Progenitor cell of endocrine pancreas (in vitro differentiated cells): ENCODE measurements around the gene EEPD1. TPM values are rescaled to one million over a fixed set of nuclear protein-coding genes. Genes with fewer than 3 reads are reported as not detected.
A peak's percentile ranks its signal among the peaks of the same experiment; 100 is the strongest.

ENCODE experiments used
- DNase-seq: peaks from one replicate; pipeline ENCODE4 v3.0.0; 2021; ENCODE audit warnings: low spot score; ENCODE audit not compliant: unreplicated experiment
- H3K27ac Mint-ChIP-seq: 2 replicates; pipeline ENCODE4 v1.8.0; 2021; ENCODE audit warnings: mild to moderate bottlenecking, moderate library complexity, mixed read lengths
- H3K27me3 Mint-ChIP-seq: 2 replicates; pipeline ENCODE4 v1.8.0; 2021; ENCODE audit warnings: mixed read lengths
- H3K36me3 Mint-ChIP-seq: 2 replicates; pipeline ENCODE4 v1.8.0; 2022; ENCODE audit warnings: mixed read lengths; ENCODE audit not compliant: insufficient read depth
- H3K4me1 Mint-ChIP-seq: 2 replicates; pipeline ENCODE4 v1.8.0; 2021; ENCODE audit warnings: low read depth, mixed read lengths
- H3K4me3 Mint-ChIP-seq: 2 replicates; pipeline ENCODE4 v1.8.0; 2021; ENCODE audit warnings: low read depth, mild to moderate bottlenecking, moderate library complexity, mixed read lengths
- H3K9me3 Mint-ChIP-seq: 2 replicates; pipeline ENCODE4 v1.8.0; 2021; ENCODE audit warnings: low read depth, mixed read lengths
- CTCF ChIP-seq: fragments of 200-600 bp; sonication (generic); IDR thresholded peaks from one replicate; pipeline ENCODE4 v1.5.0; 2021; ENCODE audit warnings: antibody characterized with exemption, mild to moderate bottlenecking; ENCODE audit not compliant: unreplicated experiment
- total RNA-seq: library from RNA; stranded (reverse); gene quantifications from 2 replicates; pipeline ENCODE4 v1.2.1, GENCODE V29; 2021

EEPD1 gene
- total RNA-seq, 1 donor from 2014 or later = 10.6 TPM

GRCh38 chr7:36192877-36193276 is 39.8 kb downstream of the EEPD1 start:
- no peaks in the 10 kb centered on the region for H3K9me3 Mint-ChIP-seq
- TF ChIP-seq CTCF = no peak
- H3K4me3 Mint-ChIP-seq = no peak overlapping the region
- H3K27me3 Mint-ChIP-seq = no peaks in the 10 kb centered on the region
- H3K36me3 Mint-ChIP-seq = peaks cover 6% of the 10 kb centered on the region
- H3K4me1 Mint-ChIP-seq = peaks cover 7% of the 10 kb centered on the region
- no peak for DNase-seq
- H3K27ac Mint-ChIP-seq = no peak overlapping the region

- no peak for TF ChIP-seq CTCF
Observed at GRCh38 chr7:36198854-36199266, 45.8 kb downstream of the EEPD1 start.

DNA sequence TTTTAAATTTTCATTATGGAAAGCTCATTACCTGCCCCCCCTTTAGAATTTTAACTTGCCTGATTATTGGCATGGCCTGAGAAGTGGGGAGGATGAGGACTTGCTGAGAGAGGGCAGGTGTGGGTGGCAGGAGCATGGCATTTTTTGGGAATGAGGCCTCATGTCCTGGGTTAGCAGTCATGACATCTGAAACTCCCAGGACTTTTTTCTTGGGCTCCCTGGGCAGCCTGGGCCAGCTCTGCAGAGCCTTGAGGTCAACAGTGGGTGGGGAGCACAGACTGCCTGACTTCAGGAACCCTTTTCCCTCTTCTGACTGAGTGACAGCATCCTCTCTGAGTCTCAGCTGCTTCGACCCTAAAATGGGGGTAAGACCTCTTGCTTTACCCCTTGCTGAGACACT is 46.3 kb downstream of the EEPD1 start:
- H3K27me3 Mint-ChIP-seq = no peaks in the 10 kb centered on the region
- no peak for DNase-seq
- no peak overlapping the region for H3K27ac Mint-ChIP-seq
- no peak for TF ChIP-seq CTCF
- H3K9me3 Mint-ChIP-seq = no peaks in the 10 kb centered on the region
- H3K4me3 Mint-ChIP-seq = no peak overlapping the region
- H3K36me3 Mint-ChIP-seq = peaks cover 6% of the 10 kb centered on the region
- H3K4me1 Mint-ChIP-seq = peaks cover 14% of the 10 kb centered on the region

More at GRCh38 chr7:36198854-36199266, 45.8 kb downstream of the EEPD1 start:
- H3K27me3 Mint-ChIP-seq = no peaks in the 10 kb centered on the region
- H3K4me3 Mint-ChIP-seq = no peak overlapping the region
- peaks cover 14% of the 10 kb centered on the region for H3K4me1 Mint-ChIP-seq
- peak overlapping the region; percentile 59 for H3K27ac Mint-ChIP-seq
- no peak for DNase-seq
- H3K36me3 Mint-ChIP-seq = peaks cover 6% of the 10 kb centered on the region
- H3K9me3 Mint-ChIP-seq = no peaks in the 10 kb centered on the region

GRCh38 chr7:36201122-36201723 is 48.2 kb downstream of the EEPD1 start:
- no peak for DNase-seq
- no peak for TF ChIP-seq CTCF

DNA sequence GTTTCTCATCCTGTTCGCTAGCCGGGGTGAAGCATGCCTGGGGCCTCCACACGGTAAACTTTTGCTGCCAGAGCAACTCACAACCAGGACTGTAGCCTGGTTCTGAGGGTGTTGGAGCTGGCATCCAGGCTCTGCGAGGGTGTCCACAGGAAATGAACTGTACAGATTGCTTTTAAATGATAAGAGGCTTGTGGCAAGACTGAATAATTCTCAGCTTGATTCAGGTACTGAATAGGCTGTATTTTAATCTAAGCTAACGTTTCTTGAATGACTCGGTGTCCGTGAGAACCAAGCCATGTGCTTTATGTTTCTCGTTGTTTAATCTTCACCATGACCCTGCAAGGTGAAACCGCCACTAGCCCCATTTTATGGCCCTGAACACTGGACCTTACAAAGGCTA is 49.3 kb downstream of the EEPD1 start:
- Mint-ChIP-seq H3K4me3 (no peak overlapping the region), H3K9me3 (no peaks in the 10 kb centered on the region), H3K4me1 (peaks cover 22% of the 10 kb centered on the region), H3K36me3 (peaks cover 2% of the 10 kb centered on the region), H3K27ac (no peak overlapping the region), H3K27me3 (no peaks in the 10 kb centered on the region)
- DNase-seq = no peak
- no peak for TF ChIP-seq CTCF

More at GRCh38 chr7:36201122-36201723, 48.2 kb downstream of the EEPD1 start:
- no peaks in the 10 kb centered on the region for H3K27me3 Mint-ChIP-seq
- no peak overlapping the region for H3K27ac Mint-ChIP-seq
- H3K4me3 Mint-ChIP-seq = no peak overlapping the region
- peaks cover 19% of the 10 kb centered on the region for H3K4me1 Mint-ChIP-seq
- H3K36me3 Mint-ChIP-seq = peaks cover 3% of the 10 kb centered on the region
- no peaks in the 10 kb centered on the region for H3K9me3 Mint-ChIP-seq
